ENCODE measurements around the gene COL5A1.
A peak's percentile ranks its signal among the peaks of the same experiment; 100 is the strongest.
"Not testable (repeated sequence)": the region's sequence is repeated elsewhere in the genome, so short reads cannot be mapped to it uniquely, and the experiment has no call there.

Gene COL5A1

DNA sequence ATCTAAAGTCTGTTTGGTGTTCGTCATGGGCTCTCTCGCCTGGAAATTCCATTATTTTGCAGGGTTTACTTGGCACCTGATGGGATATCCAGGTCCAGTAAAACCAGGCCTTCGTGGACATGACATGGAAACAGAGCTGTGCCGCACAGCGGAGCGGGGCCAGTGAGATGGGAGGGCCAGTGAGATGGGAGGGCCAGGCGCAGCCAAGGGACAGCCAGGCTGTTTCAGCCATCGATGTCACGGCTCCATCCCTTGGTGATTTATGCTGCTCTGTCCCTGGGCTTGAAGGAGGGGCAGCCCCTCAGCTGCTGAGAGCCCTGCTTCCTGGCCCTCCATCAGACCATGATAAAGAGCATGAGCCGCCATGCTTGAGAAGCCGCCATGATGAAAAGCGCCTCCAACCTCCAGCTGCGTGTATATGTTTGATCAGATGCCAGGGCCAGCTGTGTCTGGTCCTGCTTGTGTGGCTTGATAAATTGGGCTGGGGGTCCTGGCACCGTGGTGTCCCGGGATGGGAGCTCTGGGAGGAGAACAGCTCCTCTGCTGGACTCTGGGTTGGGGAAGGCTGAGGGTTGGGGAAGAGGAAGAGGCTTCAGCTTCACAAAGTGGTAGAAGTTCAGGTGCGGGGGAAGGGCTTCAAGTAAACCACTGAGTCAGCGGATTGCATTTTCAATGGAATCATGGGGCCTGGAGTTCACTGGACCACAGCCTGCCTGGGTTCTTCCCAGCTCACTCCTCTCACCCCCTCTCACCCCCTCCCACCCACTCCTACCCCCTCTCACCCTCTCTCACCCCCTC is 6.1 kb upstream of the COL5A1 start:
- no peaks in the 10 kb centered on the region for H3K36me3 ChIP-seq (ENCODE audit: insufficient read depth, low read length)
- peaks cover 5% of the 10 kb centered on the region; the same call in 1 of the 2 replicates for H3K4me1 ChIP-seq (ENCODE audit: insufficient read depth, low read length)
- H3K9ac ChIP-seq (ENCODE audit: low read depth, low read length), result no peak overlapping the region
- H3K9me3 ChIP-seq (ENCODE audit: control insufficient read depth, insufficient read depth, low read length), result no peaks in the 10 kb centered on the region

DNA sequence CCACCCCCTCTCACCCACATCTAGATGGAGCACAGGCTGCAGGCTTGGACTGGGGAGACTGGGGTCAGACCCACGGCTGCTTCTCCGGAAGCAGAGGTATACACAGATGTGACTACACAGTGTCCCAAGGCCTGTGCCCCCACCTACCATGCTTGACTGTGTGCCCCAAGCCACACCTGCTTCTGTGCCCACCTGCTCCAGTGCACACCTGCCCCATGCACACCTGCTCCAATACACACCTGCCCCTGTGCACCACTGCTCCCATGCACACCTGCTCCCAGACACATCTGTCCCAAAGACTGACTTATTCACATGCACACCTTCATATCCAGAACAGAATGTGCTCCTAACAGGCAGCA is 5.5 kb upstream of the COL5A1 start:
- no peaks in the 10 kb centered on the region for H3K9me3 ChIP-seq (ENCODE audit: control insufficient read depth, insufficient read depth, low read length)
- peaks cover 8% of the 10 kb centered on the region; the same call in 1 of the 2 replicates for H3K4me1 ChIP-seq (ENCODE audit: insufficient read depth, low read length)
- H3K36me3 ChIP-seq (ENCODE audit: insufficient read depth, low read length), result no peaks in the 10 kb centered on the region
- H3K9ac ChIP-seq (ENCODE audit: low read depth, low read length), result no peak overlapping the region

DNA sequence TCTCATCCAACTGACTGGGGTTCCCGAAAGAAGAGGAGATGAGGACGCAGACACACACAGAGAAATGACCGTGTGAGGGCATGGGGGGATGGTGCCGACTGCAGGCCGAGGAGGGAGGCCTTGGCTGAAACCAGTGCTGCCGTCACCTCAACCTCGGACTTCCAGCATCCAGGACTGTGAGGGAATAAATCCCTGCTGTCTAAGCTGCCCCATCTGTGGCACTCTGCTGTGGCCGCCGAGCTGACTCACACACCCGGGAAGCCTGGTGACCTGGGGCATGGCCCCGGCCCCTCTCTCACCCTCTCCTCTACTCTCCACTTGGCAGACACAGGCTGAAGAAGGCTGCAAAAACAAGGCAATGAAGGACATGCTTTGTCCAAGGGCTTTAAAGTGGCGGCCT is 4.4 kb upstream of the COL5A1 start:
- peaks cover 8% of the 10 kb centered on the region; the same call in 1 of the 2 replicates for H3K4me1 ChIP-seq (ENCODE audit: insufficient read depth, low read length)
- H3K36me3 ChIP-seq (ENCODE audit: insufficient read depth, low read length), result no peaks in the 10 kb centered on the region
- no peak overlapping the region for H3K9ac ChIP-seq (ENCODE audit: low read depth, low read length)
- no peaks in the 10 kb centered on the region for H3K9me3 ChIP-seq (ENCODE audit: control insufficient read depth, insufficient read depth, low read length)

DNA sequence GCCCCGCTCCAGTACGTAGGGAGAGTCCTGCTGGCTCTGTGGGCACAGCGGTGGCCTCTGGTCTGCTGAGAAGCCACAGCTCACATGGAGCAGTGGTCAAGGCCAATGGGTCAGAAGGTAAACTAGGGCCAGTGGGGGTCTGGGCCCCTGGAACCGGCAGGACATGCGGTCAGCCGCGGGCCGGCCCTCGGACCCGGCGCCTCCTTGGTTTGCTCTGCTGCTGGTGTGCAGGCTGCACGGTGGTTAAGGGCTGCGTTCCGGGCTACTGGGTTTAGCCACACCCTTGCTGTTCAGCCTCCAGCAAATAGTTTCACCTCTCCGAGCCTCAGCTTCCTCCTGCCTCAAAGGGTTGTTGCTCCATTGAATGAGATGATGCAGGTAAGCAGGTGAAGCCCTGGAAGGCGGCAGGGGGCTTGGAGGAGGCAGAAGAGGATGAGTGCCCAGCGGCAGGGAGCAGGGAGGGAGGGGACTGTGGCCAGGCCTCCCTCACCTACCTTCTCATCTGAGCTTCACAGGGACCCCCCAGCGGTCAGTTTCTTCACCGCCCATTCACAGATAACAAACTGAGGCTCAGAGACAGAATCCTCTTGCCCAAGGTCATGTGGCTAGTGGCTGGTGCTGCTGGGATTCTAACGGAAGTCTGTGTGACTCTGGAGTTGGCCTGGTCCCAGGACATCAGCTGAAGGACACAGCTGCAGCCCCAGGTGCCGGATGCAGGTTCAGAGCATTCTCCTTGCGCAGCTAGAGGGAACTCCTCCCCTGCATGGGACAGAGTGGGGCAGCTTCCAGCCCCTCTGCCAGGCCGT is 3.7 kb upstream of the COL5A1 start:
- Histone ChIP-seq H3K36me3 (ENCODE audit: insufficient read depth, low read length) (no peaks in the 10 kb centered on the region), H3K9ac (ENCODE audit: low read depth, low read length) (no peak overlapping the region; the same call in 1 of the 2 replicates), H3K4me1 (ENCODE audit: insufficient read depth, low read length) (peaks cover 8% of the 10 kb centered on the region; the same call in 1 of the 2 replicates), H3K9me3 (ENCODE audit: control insufficient read depth, insufficient read depth, low read length) (no peaks in the 10 kb centered on the region)

DNA sequence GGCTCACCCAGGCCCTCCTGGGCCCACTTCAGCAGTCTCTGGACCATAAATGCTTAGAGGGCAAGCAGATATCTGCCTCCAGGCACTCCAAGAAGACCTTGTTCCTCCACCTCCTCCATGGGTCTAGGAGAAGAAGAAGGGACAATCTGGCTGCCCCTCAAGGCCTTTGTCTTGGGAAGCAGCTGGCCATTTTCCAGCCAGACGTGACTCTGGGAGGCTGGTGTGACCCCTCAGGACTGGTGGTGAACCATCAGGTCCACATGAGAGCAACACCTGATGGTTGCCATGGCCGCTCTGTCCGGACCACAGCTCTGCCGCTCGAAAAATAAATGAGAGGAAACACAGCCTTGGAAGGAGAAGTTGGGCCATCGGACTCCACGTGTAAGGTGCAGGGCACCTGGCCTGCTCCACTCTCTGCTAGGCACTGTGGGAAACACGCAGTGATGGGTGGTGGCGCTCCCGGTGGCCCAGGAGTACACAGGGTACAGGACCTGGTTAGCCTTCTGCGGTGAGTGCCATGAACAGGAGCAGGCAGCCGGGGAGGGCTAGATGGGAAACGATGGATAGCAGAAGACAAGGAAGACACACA is 3.0 kb upstream of the COL5A1 start:
- Histone ChIP-seq H3K36me3 (ENCODE audit: insufficient read depth, low read length) (no peaks in the 10 kb centered on the region), H3K9me3 (ENCODE audit: control insufficient read depth, insufficient read depth, low read length) (no peaks in the 10 kb centered on the region), H3K9ac (ENCODE audit: low read depth, low read length) (no peak overlapping the region), H3K4me1 (ENCODE audit: insufficient read depth, low read length) (peaks cover 10% of the 10 kb centered on the region)

DNA sequence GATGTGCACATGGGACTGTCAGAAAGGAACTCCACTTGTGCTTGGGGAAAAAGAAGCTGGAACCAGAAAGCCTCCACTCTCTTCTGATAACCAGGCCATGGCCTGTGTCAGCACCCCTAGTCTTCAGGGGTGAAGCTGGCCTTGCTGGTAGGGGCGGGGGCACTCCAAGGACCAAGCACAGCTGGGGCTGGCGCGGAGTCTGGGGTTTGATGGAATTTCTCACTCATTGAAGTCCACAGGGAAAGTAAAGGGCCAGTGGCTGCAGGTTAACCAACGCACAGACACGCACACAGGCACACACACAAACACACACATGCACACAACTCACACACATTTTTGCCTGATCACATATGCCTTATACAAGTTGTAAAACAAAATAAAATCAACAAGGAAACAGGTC is 1.6 kb upstream of the COL5A1 start:
- Histone ChIP-seq H3K4me1 (ENCODE audit: insufficient read depth, low read length) (peaks cover 18% of the 10 kb centered on the region), H3K9ac (ENCODE audit: low read depth, low read length) (no peak overlapping the region), H3K9me3 (ENCODE audit: control insufficient read depth, insufficient read depth, low read length) (no peaks in the 10 kb centered on the region), H3K36me3 (ENCODE audit: insufficient read depth, low read length) (no peaks in the 10 kb centered on the region)

GRCh38 chr9:134640506-134641172 is 964 bp upstream of the COL5A1 start:
- no peaks in the 10 kb centered on the region for H3K36me3 ChIP-seq (ENCODE audit: insufficient read depth, low read length)
- peaks cover 25% of the 10 kb centered on the region for H3K4me1 ChIP-seq (ENCODE audit: insufficient read depth, low read length)
- H3K9ac ChIP-seq (ENCODE audit: low read depth, low read length), result peak overlapping the region; percentile 52
- H3K9me3 ChIP-seq (ENCODE audit: control insufficient read depth, insufficient read depth, low read length), result no peaks in the 10 kb centered on the region

GRCh38 chr9:134641990-134642384 is 384 bp downstream of the COL5A1 start:
- no peaks in the 10 kb centered on the region for H3K36me3 ChIP-seq (ENCODE audit: insufficient read depth, low read length)
- H3K9me3 ChIP-seq (ENCODE audit: control insufficient read depth, insufficient read depth, low read length), result no peaks in the 10 kb centered on the region
- peak overlapping the region; percentile 52; the same call in 1 of the 2 replicates for H3K9ac ChIP-seq (ENCODE audit: low read depth, low read length)
- H3K4me1 ChIP-seq (ENCODE audit: insufficient read depth, low read length), result peaks cover 25% of the 10 kb centered on the region

- Histone ChIP-seq H3K36me3 (ENCODE audit: insufficient read depth, low read length) (no peaks in the 10 kb centered on the region), H3K4me1 (ENCODE audit: insufficient read depth, low read length) (peaks cover 25% of the 10 kb centered on the region), H3K9ac (ENCODE audit: low read depth, low read length) (peak overlapping the region; percentile 52; the same call in 1 of the 2 replicates), H3K9me3 (ENCODE audit: control insufficient read depth, insufficient read depth, low read length) (no peaks in the 10 kb centered on the region)
Observed at GRCh38 chr9:134642385-134643181, 980 bp downstream of the COL5A1 start.

DNA sequence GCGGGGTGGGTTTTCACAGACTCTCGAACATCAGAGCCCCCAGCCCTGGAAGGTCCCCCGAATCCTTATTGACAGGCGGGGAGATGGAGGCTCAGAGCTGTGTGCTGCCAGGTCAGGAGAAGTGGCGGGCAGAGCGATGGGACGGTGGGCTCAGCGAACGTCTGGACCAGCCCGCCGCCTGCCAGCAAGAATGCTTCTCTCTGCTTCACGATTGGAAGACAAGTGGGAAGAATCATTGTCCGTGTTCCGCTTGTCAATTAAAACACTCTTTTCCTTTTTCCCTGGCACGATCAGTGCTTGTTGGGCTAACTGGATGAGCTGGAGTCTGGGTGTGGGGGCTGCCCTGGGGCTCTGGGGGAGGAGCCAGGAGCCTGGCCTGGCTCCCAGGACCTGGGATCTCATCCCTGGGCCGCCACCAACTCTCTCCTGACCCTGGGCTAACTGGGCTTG is 1.6 kb downstream of the COL5A1 start:
- Histone ChIP-seq H3K9me3 (ENCODE audit: control insufficient read depth, insufficient read depth, low read length) (no peaks in the 10 kb centered on the region), H3K9ac (ENCODE audit: low read depth, low read length) (peak overlapping the region; percentile 52; the same call in 1 of the 2 replicates), H3K4me1 (ENCODE audit: insufficient read depth, low read length) (peaks cover 25% of the 10 kb centered on the region), H3K36me3 (ENCODE audit: insufficient read depth, low read length) (no peaks in the 10 kb centered on the region)

DNA sequence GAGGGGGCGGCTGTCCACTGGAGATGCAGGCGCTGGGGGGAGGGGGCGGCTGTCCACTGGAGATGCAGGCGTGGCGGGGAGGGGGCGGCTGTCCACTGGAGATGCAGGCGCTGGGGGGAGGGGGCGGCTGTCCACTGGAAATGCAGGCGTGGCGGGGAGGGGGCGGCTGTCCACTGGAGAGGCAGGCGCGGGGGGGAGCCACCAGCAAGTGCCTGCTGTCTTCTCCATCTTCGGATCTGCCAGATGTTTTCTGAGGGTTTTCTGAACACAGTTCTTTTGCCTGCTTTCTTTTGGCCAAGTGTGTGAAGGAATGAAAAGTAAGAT is 2.8 kb downstream of the COL5A1 start:
- H3K9ac ChIP-seq (ENCODE audit: low read depth, low read length), result not testable (repeated sequence)

GRCh38 chr9:134644725-134645606 is 3.4 kb downstream of the COL5A1 start:
- H3K9me3 ChIP-seq (ENCODE audit: control insufficient read depth, insufficient read depth, low read length), result no peaks in the 10 kb centered on the region
- H3K4me1 ChIP-seq (ENCODE audit: insufficient read depth, low read length), result peaks cover 25% of the 10 kb centered on the region
- H3K9ac ChIP-seq (ENCODE audit: low read depth, low read length), result no peak overlapping the region
- no peaks in the 10 kb centered on the region for H3K36me3 ChIP-seq (ENCODE audit: insufficient read depth, low read length)

More for the DNA sequence above, 2.8 kb downstream of the COL5A1 start:
- H3K36me3 ChIP-seq (ENCODE audit: insufficient read depth, low read length); H3K9me3 ChIP-seq (ENCODE audit: control insufficient read depth, insufficient read depth, low read length): not testable (repeated sequence)
- peaks cover 25% of the 10 kb centered on the region for H3K4me1 ChIP-seq (ENCODE audit: insufficient read depth, low read length)
